ENCODE data around the gene EPS15. TPM values are rescaled to one million over a fixed set of nuclear protein-coding genes. Genes with fewer than 3 reads are reported as not detected.

The EPS15 gene
- total and polyA plus RNA-seq, 9 of the 15 experiments (the other 6 are each of a cell fraction or from before 2014, with no cell fraction given) = 23.1 to 69.0 (median 41.7) TPM

DNA sequence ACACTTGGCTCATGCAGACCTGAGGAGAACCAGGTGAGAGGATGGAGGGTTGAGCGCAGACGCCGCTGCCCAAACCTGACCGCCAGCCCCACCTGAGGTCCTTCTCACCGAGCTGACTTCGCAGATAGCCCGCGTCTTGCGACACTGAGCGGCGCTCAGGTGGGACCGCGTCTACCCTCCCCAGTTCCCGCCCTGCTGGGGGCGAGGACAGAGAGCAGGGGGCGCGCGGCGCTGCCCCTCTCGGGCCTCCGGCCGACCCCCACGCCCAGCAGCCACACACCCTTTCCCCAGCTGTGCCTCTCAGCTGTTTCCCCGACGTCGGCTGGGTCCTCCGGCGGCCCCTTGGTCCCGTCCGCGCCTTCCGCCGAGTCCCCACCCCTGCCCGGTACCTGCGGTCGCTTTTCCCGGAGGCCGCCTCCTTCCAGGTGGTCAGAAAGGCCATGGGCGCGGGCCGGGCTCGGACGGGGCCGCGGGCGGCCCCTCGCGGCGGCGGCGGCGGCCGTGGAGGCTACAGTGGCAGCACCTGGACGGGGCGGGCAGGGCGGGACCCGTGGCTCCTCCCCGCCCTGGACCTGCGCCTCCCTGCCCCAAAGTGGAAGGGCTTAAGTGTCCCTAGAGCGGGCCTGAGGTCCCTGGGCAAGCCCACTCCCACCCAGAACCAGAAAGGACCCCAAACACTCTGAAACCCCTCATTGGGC, 174.3 kb downstream of the EPS15 start (continued):
- TF ChIP-seq ZBTB9 (CRISPR knock-in tag; IDR thresholded peaks at IDR 0.05) = no peak
- no peak for TF ChIP-seq MCM7 (IDR thresholded peaks at IDR 0.05)
- no peak for TF ChIP-seq POLR2AphosphoS5 (IDR thresholded peaks at IDR 0.05; ENCODE audit: control insufficient read depth, insufficient read depth, low read depth, low read length)
- no peak for TF ChIP-seq NBN (IDR thresholded peaks at IDR 0.05; ENCODE audit: low read depth)
- no peak for TF ChIP-seq ZC3H4 (CRISPR knock-in tag; IDR thresholded peaks at IDR 0.05; ENCODE audit: borderline replicate concordance)
- no peak for TF ChIP-seq E2F3 (CRISPR knock-in tag; IDR thresholded peaks at IDR 0.05)
- TF ChIP-seq, protein P1, sequence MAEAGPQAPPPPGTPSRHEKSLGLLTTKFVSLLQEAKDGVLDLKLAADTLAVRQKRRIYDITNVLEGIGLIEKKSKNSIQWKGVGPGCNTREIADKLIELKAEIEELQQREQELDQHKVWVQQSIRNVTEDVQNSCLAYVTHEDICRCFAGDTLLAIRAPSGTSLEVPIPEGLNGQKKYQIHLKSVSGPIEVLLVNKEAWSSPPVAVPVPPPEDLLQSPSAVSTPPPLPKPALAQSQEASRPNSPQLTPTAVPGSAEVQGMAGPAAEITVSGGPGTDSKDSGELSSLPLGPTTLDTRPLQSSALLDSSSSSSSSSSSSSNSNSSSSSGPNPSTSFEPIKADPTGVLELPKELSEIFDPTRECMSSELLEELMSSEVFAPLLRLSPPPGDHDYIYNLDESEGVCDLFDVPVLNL (CRISPR knock-in tag; IDR thresholded peaks at IDR 0.05; ENCODE audit: low read depth) = no peak
- 0 out of 2 replicates have a peak, but pooled peaks have one; percentile 16 for TF ChIP-seq CEBPB (tag; IDR thresholded peaks at IDR 0.05)
- TF ChIP-seq RB1 (IDR thresholded peaks at IDR 0.05; ENCODE audit: low read depth) = peak; percentile 46; the same call in 1 of the 2 replicates
- no peak for TF ChIP-seq DMBX1 (CRISPR knock-in tag; IDR thresholded peaks at IDR 0.05; ENCODE audit: borderline replicate concordance)
- TF ChIP-seq, protein P2, sequence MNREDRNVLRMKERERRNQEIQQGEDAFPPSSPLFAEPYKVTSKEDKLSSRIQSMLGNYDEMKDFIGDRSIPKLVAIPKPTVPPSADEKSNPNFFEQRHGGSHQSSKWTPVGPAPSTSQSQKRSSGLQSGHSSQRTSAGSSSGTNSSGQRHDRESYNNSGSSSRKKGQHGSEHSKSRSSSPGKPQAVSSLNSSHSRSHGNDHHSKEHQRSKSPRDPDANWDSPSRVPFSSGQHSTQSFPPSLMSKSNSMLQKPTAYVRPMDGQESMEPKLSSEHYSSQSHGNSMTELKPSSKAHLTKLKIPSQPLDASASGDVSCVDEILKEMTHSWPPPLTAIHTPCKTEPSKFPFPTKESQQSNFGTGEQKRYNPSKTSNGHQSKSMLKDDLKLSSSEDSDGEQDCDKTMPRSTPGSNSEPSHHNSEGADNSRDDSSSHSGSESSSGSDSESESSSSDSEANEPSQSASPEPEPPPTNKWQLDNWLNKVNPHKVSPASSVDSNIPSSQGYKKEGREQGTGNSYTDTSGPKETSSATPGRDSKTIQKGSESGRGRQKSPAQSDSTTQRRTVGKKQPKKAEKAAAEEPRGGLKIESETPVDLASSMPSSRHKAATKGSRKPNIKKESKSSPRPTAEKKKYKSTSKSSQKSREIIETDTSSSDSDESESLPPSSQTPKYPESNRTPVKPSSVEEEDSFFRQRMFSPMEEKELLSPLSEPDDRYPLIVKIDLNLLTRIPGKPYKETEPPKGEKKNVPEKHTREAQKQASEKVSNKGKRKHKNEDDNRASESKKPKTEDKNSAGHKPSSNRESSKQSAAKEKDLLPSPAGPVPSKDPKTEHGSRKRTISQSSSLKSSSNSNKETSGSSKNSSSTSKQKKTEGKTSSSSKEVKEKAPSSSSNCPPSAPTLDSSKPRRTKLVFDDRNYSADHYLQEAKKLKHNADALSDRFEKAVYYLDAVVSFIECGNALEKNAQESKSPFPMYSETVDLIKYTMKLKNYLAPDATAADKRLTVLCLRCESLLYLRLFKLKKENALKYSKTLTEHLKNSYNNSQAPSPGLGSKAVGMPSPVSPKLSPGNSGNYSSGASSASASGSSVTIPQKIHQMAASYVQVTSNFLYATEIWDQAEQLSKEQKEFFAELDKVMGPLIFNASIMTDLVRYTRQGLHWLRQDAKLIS (CRISPR knock-in tag; IDR thresholded peaks at IDR 0.05) = no peak
- TF ChIP-seq XRCC5 (IDR thresholded peaks at IDR 0.05; ENCODE audit: low read depth, low read length) = no peak
- no peak for TF ChIP-seq C11orf30 (IDR thresholded peaks at IDR 0.05; ENCODE audit: low read depth)
- no peak for TF ChIP-seq ZNF197 (CRISPR knock-in tag; IDR thresholded peaks at IDR 0.05; ENCODE audit: low read depth)
- TF ChIP-seq, protein P3, sequence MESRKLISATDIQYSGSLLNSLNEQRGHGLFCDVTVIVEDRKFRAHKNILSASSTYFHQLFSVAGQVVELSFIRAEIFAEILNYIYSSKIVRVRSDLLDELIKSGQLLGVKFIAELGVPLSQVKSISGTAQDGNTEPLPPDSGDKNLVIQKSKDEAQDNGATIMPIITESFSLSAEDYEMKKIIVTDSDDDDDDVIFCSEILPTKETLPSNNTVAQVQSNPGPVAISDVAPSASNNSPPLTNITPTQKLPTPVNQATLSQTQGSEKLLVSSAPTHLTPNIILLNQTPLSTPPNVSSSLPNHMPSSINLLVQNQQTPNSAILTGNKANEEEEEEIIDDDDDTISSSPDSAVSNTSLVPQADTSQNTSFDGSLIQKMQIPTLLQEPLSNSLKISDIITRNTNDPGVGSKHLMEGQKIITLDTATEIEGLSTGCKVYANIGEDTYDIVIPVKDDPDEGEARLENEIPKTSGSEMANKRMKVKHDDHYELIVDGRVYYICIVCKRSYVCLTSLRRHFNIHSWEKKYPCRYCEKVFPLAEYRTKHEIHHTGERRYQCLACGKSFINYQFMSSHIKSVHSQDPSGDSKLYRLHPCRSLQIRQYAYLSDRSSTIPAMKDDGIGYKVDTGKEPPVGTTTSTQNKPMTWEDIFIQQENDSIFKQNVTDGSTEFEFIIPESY (CRISPR knock-in tag; IDR thresholded peaks at IDR 0.05) = peak; percentile 72
- TF ChIP-seq CAMTA2 (CRISPR knock-in tag; conservative IDR thresholded peaks at IDR 0.05) = no peak
- no peak for TF ChIP-seq ZNF699 (CRISPR knock-in tag; IDR thresholded peaks at IDR 0.05; ENCODE audit: insufficient replicate concordance)
- no peak for TF ChIP-seq POLR3A (IDR thresholded peaks at IDR 0.05; ENCODE audit: borderline replicate concordance, extremely low read depth, insufficient read depth, insufficient read length)
- TF ChIP-seq WHSC1 (IDR thresholded peaks at IDR 0.05; ENCODE audit: low read length) = no peak

Data from K562 (cell line).